Stimulated activated CD4-positive, alpha-beta T cell treated with anti-CD3 and anti-CD28 coated beads, Interleukin-12 subunit alpha, Interleukin-12 subunit beta, amount 100 ng/mL, for 4 hours (primary cell): Measurements from ENCODE around the gene NEU1.
"Not testable (repeated sequence)": the region's sequence is repeated elsewhere in the genome, so short reads cannot be mapped to it uniquely, and the experiment has no call there.

ENCODE experiments used
- DNase-seq: peaks from one replicate; pipeline ENCODE4 v3.0.0-alpha.2; 2020

Gene NEU1

DNA sequence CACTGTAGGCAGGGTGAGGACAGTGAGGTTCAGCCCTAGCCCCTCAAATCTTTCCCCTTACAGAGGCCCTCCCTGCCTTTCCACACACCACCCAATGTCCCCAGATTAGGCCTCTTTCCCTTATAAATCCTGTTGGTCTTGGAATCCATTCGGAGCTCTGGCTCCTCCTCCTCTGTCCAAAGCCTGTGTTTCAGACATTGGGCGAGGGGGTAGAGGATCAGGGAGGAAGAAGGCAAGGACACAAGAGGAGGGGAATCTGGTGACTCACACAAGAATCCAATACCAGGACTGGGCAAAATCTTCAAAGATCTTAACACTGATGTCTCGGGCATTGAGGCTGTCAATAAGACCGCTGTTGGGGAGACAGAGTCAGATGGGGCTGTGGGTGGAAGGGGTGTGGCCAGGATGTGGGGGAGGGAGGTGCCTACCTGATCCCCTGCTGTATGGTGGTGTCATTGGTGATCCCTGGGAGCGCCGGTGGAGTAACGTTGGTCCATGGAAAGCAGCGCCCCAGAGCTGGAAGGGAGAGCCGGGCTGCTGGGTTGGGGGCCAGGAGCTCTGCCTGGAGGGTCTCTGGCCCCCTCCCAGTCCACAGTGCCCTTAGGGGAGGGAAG, 8.5 kb upstream of the NEU1 start:
- no peak for DNase-seq

GRCh38 chr6:31870385-31870921, 7.8 kb upstream of the NEU1 start:
- DNase-seq = no peak

DNA sequence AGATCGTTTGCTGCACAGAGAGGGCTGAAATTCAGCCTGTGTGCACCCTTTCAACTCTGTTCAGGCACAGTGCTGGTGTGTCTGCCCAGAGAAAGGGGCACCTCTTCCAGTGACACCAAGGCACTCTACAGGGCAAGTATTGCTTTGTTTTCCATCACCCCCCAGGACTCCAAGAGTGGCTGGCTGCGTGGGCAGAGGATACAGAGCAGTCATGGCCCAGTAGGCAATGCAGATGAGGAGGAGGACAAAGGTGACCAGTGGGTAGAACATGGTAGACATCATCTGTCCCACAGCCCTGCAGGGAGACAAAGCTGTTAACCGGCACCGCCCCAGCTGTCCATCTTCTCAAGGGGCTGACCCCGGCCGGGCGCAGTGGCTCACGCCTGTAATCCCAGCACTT, 6.7 kb upstream of the NEU1 start:
- DNase-seq = no peak

DNA sequence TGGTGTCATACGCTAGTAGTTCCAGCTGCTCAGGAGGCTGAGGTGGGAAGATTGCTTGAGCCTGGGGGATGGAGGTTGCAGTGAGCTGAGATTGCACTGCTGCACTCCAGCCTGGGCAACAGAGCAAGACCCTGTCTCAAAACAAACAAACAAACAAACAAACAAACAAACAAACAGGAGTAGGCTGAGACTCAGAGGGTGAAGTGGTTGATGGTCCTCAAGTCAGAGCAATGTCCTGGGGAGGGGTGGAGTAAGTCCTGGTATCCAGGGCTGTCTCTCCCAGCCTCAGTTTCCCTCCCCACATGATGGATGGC, 6.0 kb upstream of the NEU1 start:
- DNase-seq = not testable (repeated sequence)

DNA sequence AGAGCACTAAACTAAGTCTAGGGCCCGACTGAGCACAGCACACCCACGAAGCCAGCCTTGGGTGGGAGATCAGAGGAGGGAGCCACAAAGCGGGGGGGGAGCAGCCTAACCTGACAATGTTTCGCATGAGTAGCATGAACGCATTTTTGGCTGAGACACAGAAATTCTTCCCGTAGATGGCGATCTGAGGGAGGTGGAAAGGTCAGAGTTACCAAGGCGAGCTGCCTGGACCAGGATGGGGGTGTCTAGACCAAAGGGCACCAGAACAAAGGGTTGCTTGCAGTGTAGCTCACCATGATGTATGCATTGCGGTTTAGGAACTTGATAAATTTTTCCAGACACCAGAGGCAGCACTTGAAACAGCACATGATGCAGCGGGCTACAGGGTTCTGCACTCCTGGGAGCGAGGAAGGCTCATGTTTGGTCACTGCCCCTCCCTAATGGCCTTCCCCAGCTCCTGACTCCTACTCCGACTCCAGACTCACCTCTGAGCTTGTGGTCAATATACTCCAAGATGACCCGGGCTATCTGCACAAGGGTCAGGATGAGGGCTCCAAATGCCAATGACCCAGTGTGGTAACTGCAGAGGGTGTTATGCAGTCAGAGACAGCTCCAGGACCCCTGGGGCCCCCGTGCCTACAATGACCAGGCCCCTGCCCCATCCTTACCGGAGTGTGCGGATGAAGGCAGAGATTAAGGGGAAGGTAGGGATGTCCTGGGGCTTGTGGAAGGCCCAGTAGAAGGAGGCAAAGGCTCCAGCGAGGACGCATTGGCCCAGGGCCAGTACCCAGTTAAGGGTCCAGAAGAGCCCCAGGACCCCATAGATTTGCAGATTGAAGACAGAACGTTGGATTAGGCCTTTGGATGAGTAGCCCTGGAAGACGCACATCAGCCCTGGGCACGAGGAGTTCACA, 2.8 kb upstream of the NEU1 start:
- DNase-seq = no peak

GRCh38 chr6:31864818-31865204, 2.2 kb upstream of the NEU1 start:
- DNase-seq = no peak

DNA sequence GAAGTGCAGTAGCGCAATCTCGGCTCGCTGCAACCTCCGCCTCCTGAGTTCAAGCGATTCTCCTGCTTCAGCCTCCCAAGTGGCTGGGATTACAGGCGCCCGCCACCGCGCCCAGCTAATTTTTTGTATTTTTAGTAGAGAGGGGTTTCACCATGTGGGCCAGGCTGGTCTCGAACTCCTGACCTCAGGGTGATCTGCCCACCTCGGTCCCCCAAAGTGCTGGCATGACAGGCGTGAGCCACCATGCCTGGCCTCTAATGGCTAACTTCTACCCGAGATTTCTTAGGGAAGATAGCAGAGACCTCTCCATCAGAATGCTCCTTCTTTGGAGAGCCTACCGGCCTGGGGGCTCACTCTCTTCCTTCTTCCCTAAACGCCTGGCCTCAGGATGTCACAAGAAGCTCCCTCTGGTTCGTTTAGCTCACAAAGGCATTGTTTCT, 1.5 kb upstream of the NEU1 start:
- DNase-seq = not testable (repeated sequence)

DNA sequence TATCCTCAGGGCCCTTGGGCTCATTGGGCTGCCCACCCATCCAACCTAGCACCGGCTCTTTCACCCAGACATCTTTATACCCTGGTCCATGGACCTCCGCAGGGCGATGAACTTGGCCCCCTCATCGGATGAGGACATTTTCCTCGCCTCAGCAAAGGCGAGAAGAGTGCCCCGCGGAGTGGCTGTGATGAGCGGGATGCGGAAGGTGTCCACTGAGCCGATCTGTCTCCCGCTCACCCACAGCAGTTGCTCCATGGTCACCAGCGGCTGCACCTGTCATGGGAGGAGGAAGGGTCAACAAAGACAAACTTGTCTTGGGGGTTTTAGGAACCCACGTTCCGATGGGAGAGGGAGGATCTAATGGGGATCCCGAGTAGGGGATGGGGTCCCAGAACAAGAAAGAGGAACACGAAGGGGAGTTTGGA, 690 bp downstream of the NEU1 start:
- no peak for DNase-seq

- no peak for DNase-seq
Measured at GRCh38 chr6:31861150-31861549, 1.5 kb downstream of the NEU1 start.

DNA sequence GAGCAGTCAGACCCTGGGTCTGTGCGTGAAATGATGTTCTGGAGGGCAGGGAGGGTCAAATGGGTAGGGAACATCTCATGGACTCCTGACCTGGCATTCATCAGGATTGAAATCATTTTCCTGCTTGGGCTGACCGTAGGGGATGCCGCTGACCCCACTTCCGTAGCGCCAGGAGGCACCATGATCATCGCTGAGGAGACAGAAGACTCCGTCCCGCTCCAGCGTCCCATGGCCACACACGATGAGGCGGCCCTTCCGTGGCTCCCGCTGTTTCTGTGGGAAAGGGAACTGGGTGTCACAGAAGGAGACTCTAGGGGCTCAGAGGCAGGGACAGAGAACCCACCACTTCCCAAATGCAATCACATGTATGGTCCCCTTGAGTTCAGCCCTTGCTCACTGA, 2.3 kb downstream of the NEU1 start:
- no peak for DNase-seq

DNA sequence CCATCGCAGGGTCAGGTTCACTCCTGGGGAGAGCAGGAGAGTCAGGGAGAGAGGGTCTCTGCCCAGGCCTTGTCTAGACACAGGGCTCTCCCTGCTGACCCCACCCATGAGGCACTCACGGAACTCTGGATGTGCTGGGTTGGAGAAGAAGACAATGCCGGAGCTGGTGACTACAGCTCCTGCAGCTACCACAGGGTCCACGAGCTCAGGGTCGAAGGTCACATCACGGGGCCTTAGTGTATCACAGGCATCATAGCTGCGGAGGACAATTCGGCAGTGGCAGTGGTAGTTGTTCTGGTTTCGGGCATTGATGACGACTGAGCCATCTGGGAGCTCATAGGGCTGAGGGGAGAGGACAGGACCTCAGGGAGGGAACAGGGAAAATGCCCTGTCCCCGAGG, 2.7 kb downstream of the NEU1 start:
- DNase-seq = no peak

DNA sequence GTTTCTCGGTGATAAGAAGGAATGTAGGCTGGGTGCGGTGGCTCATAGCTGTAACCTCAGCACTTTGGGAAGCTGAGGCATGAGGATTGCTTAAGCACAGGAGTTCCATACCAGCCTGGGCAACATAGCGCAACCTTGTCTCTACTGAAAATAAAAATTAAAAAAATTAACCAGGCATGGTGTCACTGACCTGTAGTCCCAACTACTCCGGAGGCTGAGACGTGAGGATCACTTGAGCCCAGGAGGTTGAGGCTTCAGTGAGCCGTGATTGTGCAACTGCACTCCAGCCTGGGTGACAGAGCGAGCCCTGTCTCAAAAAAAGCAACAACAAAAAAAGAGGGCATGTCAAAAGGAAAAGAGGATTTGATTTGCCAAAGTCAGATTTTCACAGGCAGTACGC, 3.9 kb downstream of the NEU1 start:
- no peak for DNase-seq

DNA sequence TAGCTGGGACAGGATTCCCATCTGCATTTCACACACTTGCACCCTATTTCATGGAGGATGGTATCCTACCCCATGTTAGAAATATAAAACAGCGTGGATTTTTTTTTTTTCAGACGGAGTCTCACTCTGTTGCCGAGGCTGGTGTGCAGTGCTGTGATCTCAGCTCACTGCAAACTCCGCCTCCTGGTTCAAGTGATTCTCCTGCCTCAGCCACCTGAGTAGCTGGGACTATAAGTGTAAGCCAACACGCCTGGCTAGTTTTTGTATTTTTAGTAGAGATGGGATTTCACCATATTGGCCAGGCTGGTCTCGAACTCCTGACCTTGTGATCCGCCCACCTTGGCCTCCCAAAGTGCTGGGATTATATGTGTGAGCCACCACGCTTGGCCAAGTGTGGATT, 4.8 kb downstream of the NEU1 start:
- DNase-seq = not testable (repeated sequence)

DNA sequence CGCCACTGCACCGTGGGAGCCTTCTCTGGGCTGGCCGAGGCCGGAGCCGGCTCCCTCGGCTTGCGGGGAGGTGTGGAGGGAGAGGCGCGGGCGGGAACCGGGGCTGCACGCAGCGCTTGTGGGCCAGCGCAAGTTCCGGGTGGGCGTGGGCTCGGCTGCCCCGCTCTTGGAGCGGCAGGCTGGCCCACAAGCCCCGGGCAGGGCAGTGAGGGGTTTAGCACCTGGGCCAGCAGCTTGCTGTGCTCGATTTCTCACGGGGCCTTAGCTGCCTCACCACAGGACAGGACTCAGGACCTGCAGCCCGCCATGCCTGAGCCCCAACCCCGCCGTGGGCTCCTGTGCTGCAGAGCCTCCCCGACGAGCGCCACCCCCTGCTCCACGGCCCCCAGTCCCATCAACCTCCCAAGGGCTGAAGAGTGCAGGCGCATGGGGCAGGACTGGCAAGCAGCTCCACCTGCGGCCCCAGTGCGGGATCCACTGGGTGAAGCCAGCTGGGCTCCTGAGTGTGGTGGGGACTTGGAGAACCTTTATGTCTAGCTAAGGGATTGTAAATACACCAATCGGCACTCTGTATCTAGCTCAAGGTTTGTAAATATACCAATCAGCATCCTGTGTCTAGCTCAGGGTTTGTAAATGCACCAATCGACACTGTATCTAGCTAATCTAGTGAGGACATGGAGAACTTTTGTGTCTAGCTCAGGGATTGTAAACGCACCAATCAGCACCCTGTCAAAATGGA, 10.5 kb downstream of the NEU1 start:
- DNase-seq = not testable (repeated sequence)

DNA sequence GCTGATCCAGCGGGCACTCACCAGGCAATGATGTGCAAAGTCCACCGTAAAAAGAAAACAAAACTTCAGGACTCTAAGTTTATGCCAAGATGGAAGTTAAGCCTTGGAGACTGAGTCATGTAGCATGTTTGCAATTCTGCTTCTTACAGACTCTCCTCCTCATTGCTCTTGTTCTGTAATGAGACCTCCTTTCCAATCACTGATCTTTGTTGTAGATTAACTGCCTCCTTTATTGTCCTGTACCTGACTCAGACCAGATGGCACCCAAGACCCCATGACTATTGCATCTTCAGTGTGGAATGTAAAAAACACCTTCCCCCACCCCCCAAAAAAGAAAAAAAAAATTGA, 11.2 kb downstream of the NEU1 start:
- no peak for DNase-seq

- DNase-seq = no peak
Measured at GRCh38 chr6:31850765-31851484, 11.7 kb downstream of the NEU1 start.

- no peak for DNase-seq
Measured at GRCh38 chr6:31847276-31847978, 15.2 kb downstream of the NEU1 start.

DNA sequence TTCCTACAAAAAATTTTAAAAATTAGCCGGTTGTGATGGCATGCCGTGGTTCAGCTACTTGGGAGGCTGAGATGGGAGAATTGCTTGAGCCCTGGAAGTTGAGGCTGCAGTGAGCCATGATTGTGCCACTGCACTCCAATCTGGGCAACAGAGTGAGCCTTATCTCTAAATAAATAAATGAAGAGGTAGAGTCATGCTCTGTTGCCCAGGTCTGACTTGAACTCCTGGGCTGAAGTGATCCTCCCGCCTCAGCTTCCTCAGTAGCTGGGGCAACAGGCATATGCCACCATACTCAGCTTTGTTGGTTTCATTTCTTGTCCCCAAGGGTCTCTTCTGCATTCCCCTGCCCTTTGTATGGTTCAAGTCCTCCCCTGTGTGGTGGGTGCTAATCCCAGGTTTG, 18.1 kb downstream of the NEU1 start:
- DNase-seq = no peak

- DNase-seq = no peak
Measured at GRCh38 chr6:31842053-31842452, 20.6 kb downstream of the NEU1 start.

GRCh38 chr6:31839779-31840126, 22.9 kb downstream of the NEU1 start:
- DNase-seq = not testable (repeated sequence)

- no peak for DNase-seq
Measured at GRCh38 chr6:31838968-31839367, 23.7 kb downstream of the NEU1 start.

GRCh38 chr6:31838114-31838553, 24.5 kb downstream of the NEU1 start:
- not testable (repeated sequence) for DNase-seq
